K562 (cell line): Measurements from ENCODE around the gene YY1AP1. TPM values are rescaled to one million over a fixed set of nuclear protein-coding genes. Genes with fewer than 3 reads are reported as not detected.
A peak's percentile ranks its signal among the peaks of the same experiment; 100 is the strongest.

ENCODE experiments used
- ATAC-seq: fragments of 200-7000 bp; cut with Tn5 transposase; 3 replicates; pipeline ENCODE4 v1.9.1; 2020; ENCODE audit warnings: moderate library complexity
- BruUV-seq: library from RNA; stranded (reverse); fragments of 400-500 nt; replicated peaks from 2 replicates; lab custom pipeline; 2021; lab: Mats Ljungman, UMichigan
- CTCF ChIA-PET: fragments of 300-600 bp; formaldehyde crosslinking; extraction: SDS; loops from one replicate; lab custom pipeline; 2021; ENCODE audit warnings: low intra/inter-chr PET ratio; lab: Yijun Ruan, JAX
- POLR2A ChIA-PET: fragments of 300-600, 350-650 bp; sonication (Branson Sonifier 250); formaldehyde crosslinking; extraction: SDS; loops from one replicate; lab custom pipeline; 2021; ENCODE audit warnings: antibody characterized with exemption, inconsistent platforms; lab: Yijun Ruan, JAX
- DNase-seq, 4 experiments: peaks; one replicate each; pipeline versions ENCODE4 v3.0.0 to v3.0.0-alpha.2; 2011 to 2018; ENCODE audit warnings: low spot score in 3 of 4, mixed read lengths in 3 of 4; ENCODE audit errors: extremely low read depth in 1 of 4
- FAIRE-seq: peaks from 2 replicates; lab custom pipeline; 2011; peaks lifted over from hg19 to GRCh38; lab: Jason Lieb, UNC
- H2AFZ ChIP-seq: 2 replicates; pipeline ENCODE4 v1.6.0; 2011; ENCODE audit warnings: low read depth, low read length, control low read depth, inconsistent platforms
- H3K27ac ChIP-seq: fragments of 200-600 bp; 3 replicates; pipeline ENCODE4 v1.8.0; 2011; ENCODE audit warnings: low read depth, mild to moderate bottlenecking, control low read depth, inconsistent platforms, low read length, moderate library complexity, mixed read lengths; ENCODE audit errors: extremely low read depth
- H3K27me3 ChIP-seq, 2 experiments: fragments of 300-600 bp in 1 of 2; 2 replicates in 1 of 2; 3 replicates in 1 of 2; pipeline versions ENCODE4 v1.6.0 to v1.8.0; 2011; ENCODE audit warnings: inconsistent platforms in 2 of 2, low read length in 2 of 2, mild to moderate bottlenecking in 1 of 2, mixed read lengths in 1 of 2, moderate library complexity in 1 of 2; ENCODE audit not compliant: control insufficient read depth in 2 of 2, insufficient read depth in 2 of 2
- H3K36me3 ChIP-seq: fragments of 300-600 bp; 3 replicates; pipeline ENCODE4 v1.8.0; 2011; ENCODE audit warnings: mild to moderate bottlenecking, low read length, inconsistent platforms; ENCODE audit not compliant: control insufficient read depth, insufficient read depth
- H3K4me1 ChIP-seq, 2 experiments: fragments of 200-600 bp in 1 of 2; replicated peaks in 1 of 2; 2 replicates in 1 of 2; 3 replicates in 1 of 2; pipeline versions ENCODE4 v1.5.1 to v1.8.0; 2011; ENCODE audit warnings: inconsistent platforms in 2 of 2, low read length in 2 of 2, mild to moderate bottlenecking in 1 of 2, mixed read lengths in 1 of 2, moderate library complexity in 1 of 2; ENCODE audit not compliant: control insufficient read depth in 2 of 2, insufficient read depth in 2 of 2
- H3K4me2 ChIP-seq: 2 replicates; pipeline ENCODE4 v1.6.1; 2011; ENCODE audit warnings: low read length, control low read depth, inconsistent platforms, mixed read lengths; ENCODE audit not compliant: insufficient read depth
- H3K4me3 ChIP-seq: fragments of 200-600 bp; sonication (generic), shearing (Covaris generic); 2 replicates; pipeline ENCODE4 v1.5.1; 2016; ENCODE audit warnings: control low read depth, inconsistent platforms
- H3K79me2 ChIP-seq: fragments of 200-600 bp; 3 replicates; pipeline ENCODE4 v1.8.0; 2011; ENCODE audit warnings: low read length, inconsistent platforms; ENCODE audit not compliant: control insufficient read depth, insufficient read depth
- H3K9ac ChIP-seq, 2 experiments: 2 replicates each; pipeline versions ENCODE4 v1.6.0 to v1.6.1; 2011; ENCODE audit warnings: low read depth in 2 of 2, low read length in 2 of 2, control low read depth in 1 of 2, inconsistent platforms in 1 of 2, mild to moderate bottlenecking in 1 of 2, mixed read lengths in 1 of 2; ENCODE audit not compliant: insufficient read depth in 1 of 2
- H3K9me1 ChIP-seq: one replicate; pipeline ENCODE4 v1.6.0; 2011; ENCODE audit warnings: inconsistent platforms, mild to moderate bottlenecking, low read length, moderate library complexity; ENCODE audit not compliant: control insufficient read depth, insufficient read depth
- H3K9me3 ChIP-seq: replicated peaks from 2 replicates; pipeline ENCODE4 v1.5.1; 2011; ENCODE audit warnings: low read depth, low read length, inconsistent platforms; ENCODE audit not compliant: control insufficient read depth, insufficient read depth
- H4K20me1 ChIP-seq: replicated peaks from 2 replicates; pipeline ENCODE4 v1.6.1; 2011; ENCODE audit warnings: low read length, inconsistent platforms, mixed read lengths; ENCODE audit not compliant: control insufficient read depth, insufficient read depth
- BDP1 ChIP-seq: IDR thresholded peaks from 3 replicates; pipeline ENCODE4 v1.6.1; 2011; ENCODE audit not compliant: insufficient read length, insufficient read depth
- ILF3 ChIP-seq: fragments of 450-650 bp; IDR thresholded peaks from 2 replicates; pipeline ENCODE4 v1.6.1; 2018; ENCODE audit warnings: antibody characterized with exemption, mild to moderate bottlenecking, moderate library complexity, borderline replicate concordance
- NFIC ChIP-seq: fragments of 450-650 bp; IDR thresholded peaks from 2 replicates; pipeline ENCODE4 v1.6.1; 2017; ENCODE audit warnings: mild to moderate bottlenecking, inconsistent platforms
- POLR2AphosphoS2 ChIP-seq: IDR thresholded peaks from 2 replicates; pipeline ENCODE4 v1.6.1; 2012; ENCODE audit warnings: low read length, improper control_type of control experiment
- POLR2AphosphoS5 ChIP-seq: IDR thresholded peaks from 2 replicates; pipeline ENCODE4 v1.6.1; 2011; ENCODE audit warnings: mild to moderate bottlenecking, low read depth, low read length, moderate library complexity; ENCODE audit not compliant: control insufficient read depth, insufficient read depth
- POLR2B ChIP-seq: fragments of 450-650 bp; IDR thresholded peaks from 2 replicates; pipeline ENCODE4 v1.6.1; 2018; ENCODE audit warnings: low read depth; ENCODE audit not compliant: partially characterized antibody
- RREB1 ChIP-seq: fragments of 250-450 bp; sonication (Bioruptor Pico); IDR thresholded peaks from 2 replicates; pipeline ENCODE4 v1.4.0; 2020
- ZBTB7A ChIP-seq: IDR thresholded peaks from 2 replicates; pipeline ENCODE4 v1.6.1; 2011; ENCODE audit warnings: low read depth, mild to moderate bottlenecking, low read length, moderate library complexity, borderline replicate concordance; ENCODE audit not compliant: control insufficient read depth
- ZMIZ1 ChIP-seq, 2 experiments: fragments of 150-350 bp in 1 of 2; IDR thresholded peaks; 2 replicates each; pipeline ENCODE4 v1.6.1; 2012 to 2016; ENCODE audit warnings: low read depth in 2 of 2, low read length in 2 of 2, mild to moderate bottlenecking in 1 of 2, moderate library complexity in 1 of 2
- ZNF347 ChIP-seq: fragments of 450-650 bp; formaldehyde crosslinking; IDR thresholded peaks from 2 replicates; pipeline ENCODE4 v1.4.0; 2020; ENCODE audit warnings: low read depth, mild to moderate bottlenecking, moderate library complexity
- ZNF551 ChIP-seq: fragments of 250-450 bp; sonication (Bioruptor Pico); IDR thresholded peaks from 2 replicates; pipeline ENCODE4 v1.5.0; 2021; ENCODE audit warnings: mild to moderate bottlenecking, moderate library complexity
- WGBS: fragments of 100-300 bp; shearing (Covaris generic); methylation state at CpG from one replicate; pipeline ENCODE4 v1.1.6; 2016; ENCODE audit warnings: low coverage, mixed read lengths; ENCODE audit not compliant: insufficient coverage; ENCODE audit errors: missing lambda C conversion rate; 5-methylcytosine and 5-hydroxymethylcytosine counted together
- in situ Hi-C: fragments of 300-500 bp; cut with MboI; formaldehyde crosslinking; loops from 4 replicates; pipeline ENCODE4 v1.15.0; 2018; ENCODE audit warnings: inconsistent platforms, mixed read lengths
- intact Hi-C: fragments of 100-400 bp; cut with micrococcal nuclease; formaldehyde crosslinking; loops from 2 replicates; pipeline ENCODE4 v1.14.2; 2022
- polyA plus RNA-seq, 8 experiments: library from polyadenylated mRNA; depleted of rRNA in 4 of 8; stranded (reverse) in 5 of 8; unstranded in 3 of 8; fragments of >200 nt; fragmentation: Nextera tagmentation in 2 of 8; fragmentation: Illumina TruSeq in 1 of 8; extraction: Ambion mirVana in 2 of 8; extraction: Trizol in 1 of 8; gene quantifications; 2 replicates each; pipeline versions ENCODE4 v1.2.1 to v1.2.3, GENCODE V29; 2011 to 2014; ENCODE audit warnings: inconsistent platforms in 1 of 8, missing spikeins in 1 of 8
- total RNA-seq, 7 experiments: library from RNA; depleted of rRNA in 6 of 7; stranded (reverse); fragments of >200 nt in 6 of 7; fragmentation: Illumina TruSeq in 2 of 7; extraction: Trizol in 2 of 7; gene quantifications; 2 replicates each; pipeline versions ENCODE4 v1.2.1 to v1.2.3, GENCODE V29; 2011 to 2021; ENCODE audit warnings: low replicate concordance in 1 of 7

The YY1AP1 gene
- total and polyA plus RNA-seq, 9 of the 15 experiments (the other 6 are each of a cell fraction or from before 2014, with no cell fraction given): 18.4 to 90.7 (median 42.9) TPM

GRCh38 chr1:155657463-155657862 lies 31.1 kb downstream of the YY1AP1 start:
- Histone ChIP-seq H3K27ac (no peak overlapping the region), H3K4me1 (no peaks in the 10 kb centered on the region), H3K4me2 (no peak overlapping the region), H3K9me1 (no peaks in the 10 kb centered on the region), H3K27me3 (peaks cover 4 to 5% of the 10 kb centered on the region in 2 experiments; a peak in 3 of 5 replicates), H3K9me3 (no peaks in the 10 kb centered on the region; the same call in 1 of the 2 replicates), H4K20me1 (peaks cover 5% of the 10 kb centered on the region; the same call in 1 of the 2 replicates), H3K79me2 (no peaks in the 10 kb centered on the region), H3K4me3 (no peak overlapping the region), H2AFZ (no peak overlapping the region), H3K36me3 (peaks cover 34% of the 10 kb centered on the region; the same call in 2 of the 3 replicates), H3K9ac (no peak overlapping the region)
- TF ChIP-seq ILF3 (0 out of 2 replicates have a peak, but pooled peaks have one; percentile 17), ZNF347 (CRISPR knock-in tag) (no peak), ZMIZ1 (IDR thresholded peaks at IDR 0.05; ENCODE audit: low read depth in 2 of 2, low read length in 2 of 2) (no peak), POLR2AphosphoS2 (peak; percentile 23; the same call in 1 of the 2 replicates), ZBTB7A (no peak), ZNF551 (CRISPR knock-in tag) (no peak), BDP1 (no peak), RREB1 (CRISPR knock-in tag) (no peak), POLR2B (peak; percentile 13), POLR2AphosphoS5 (peak; percentile 53; the same call in 1 of the 2 replicates), NFIC (0 out of 2 replicates have a peak, but pooled peaks have one; percentile 10)
- 60% methylated on average over 2 of the region's 2 CpGs for WGBS
- POLR2A ChIA-PET: no interaction called here
- CTCF ChIA-PET: no interaction called here
- intact Hi-C loops (no loop called here), in situ Hi-C loops (no loop called here)
- no TSS peak for BruUV-seq
- no peak for DNase-seq
- FAIRE-seq: no peak
- ATAC-seq: 0 out of 3 replicates have a peak, but pooled peaks have one; percentile 23
